ENCODE measurements around the gene TECPR1. TPM values are rescaled to one million over a fixed set of nuclear protein-coding genes. Genes with fewer than 3 reads are reported as not detected.

The TECPR1 gene
- total and polyA plus RNA-seq, 2 experiments from 2014 or later = 4.6 to 24.4 TPM

DNA sequence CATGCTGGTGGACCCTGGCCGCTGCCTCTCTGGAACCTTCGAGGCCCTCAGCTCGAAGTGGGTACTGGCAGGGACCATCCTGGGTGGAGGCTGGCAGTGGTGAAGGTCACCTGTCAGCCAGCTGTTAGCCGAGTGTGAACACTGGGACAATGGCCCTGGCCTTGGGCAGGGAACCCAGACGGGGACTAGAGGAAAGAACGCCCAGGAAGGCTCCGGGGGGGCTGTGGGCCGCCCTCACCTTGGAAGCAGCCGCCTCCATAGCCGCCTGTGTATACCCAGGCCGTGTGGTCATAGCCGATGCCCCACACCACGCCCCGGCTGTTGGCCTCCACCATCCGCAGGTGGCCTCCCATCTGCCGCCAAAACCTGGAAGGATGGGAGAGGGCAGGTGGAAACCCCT, 23.2 kb downstream of the TECPR1 start (continued):
- TF ChIP-seq, protein P1, sequence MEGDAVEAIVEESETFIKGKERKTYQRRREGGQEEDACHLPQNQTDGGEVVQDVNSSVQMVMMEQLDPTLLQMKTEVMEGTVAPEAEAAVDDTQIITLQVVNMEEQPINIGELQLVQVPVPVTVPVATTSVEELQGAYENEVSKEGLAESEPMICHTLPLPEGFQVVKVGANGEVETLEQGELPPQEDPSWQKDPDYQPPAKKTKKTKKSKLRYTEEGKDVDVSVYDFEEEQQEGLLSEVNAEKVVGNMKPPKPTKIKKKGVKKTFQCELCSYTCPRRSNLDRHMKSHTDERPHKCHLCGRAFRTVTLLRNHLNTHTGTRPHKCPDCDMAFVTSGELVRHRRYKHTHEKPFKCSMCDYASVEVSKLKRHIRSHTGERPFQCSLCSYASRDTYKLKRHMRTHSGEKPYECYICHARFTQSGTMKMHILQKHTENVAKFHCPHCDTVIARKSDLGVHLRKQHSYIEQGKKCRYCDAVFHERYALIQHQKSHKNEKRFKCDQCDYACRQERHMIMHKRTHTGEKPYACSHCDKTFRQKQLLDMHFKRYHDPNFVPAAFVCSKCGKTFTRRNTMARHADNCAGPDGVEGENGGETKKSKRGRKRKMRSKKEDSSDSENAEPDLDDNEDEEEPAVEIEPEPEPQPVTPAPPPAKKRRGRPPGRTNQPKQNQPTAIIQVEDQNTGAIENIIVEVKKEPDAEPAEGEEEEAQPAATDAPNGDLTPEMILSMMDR (conservative IDR thresholded peaks at IDR 0.05; ENCODE audit: low read depth in 2 of 2) = no peak
- no peak for TF ChIP-seq ETS1 (IDR thresholded peaks at IDR 0.05)

GRCh38 chr7:98227939-98228338, 24.1 kb downstream of the TECPR1 start:
- peak overlapping the region; percentile 67; the same call in 1 of the 2 replicates for H3K27ac Mint-ChIP-seq
- H3K36me3 Mint-ChIP-seq (ENCODE audit: low read depth) = no peaks in the 10 kb centered on the region
- no peaks in the 10 kb centered on the region for H3K36me3 ChIP-seq (ENCODE audit: insufficient read depth)
- H3K4me2 ChIP-seq = no peak overlapping the region
- H3F3A ChIP-seq (replicated peaks; ENCODE audit: low read depth) = no peaks in the 10 kb centered on the region
- no peaks in the 10 kb centered on the region for H4K20me1 ChIP-seq (replicated peaks; ENCODE audit: insufficient read depth)
- H3K9me3 Mint-ChIP-seq = no peaks in the 10 kb centered on the region
- DNase-seq (ENCODE audit: low spot score) (no peak), ATAC-seq (no peak)
- H3K4me1 ChIP-seq (ENCODE audit: insufficient read depth) = no peaks in the 10 kb centered on the region
- peaks cover 10% of the 10 kb centered on the region for H3K27me3 Mint-ChIP-seq (ENCODE audit: insufficient read depth, low read depth, poor library complexity)
- H2AFZ ChIP-seq = no peak overlapping the region
- no peaks in the 10 kb centered on the region for H3K27me3 ChIP-seq (ENCODE audit: insufficient read depth)
- no peak overlapping the region for H3K4me3 ChIP-seq
- no peak overlapping the region for H3K4me3 Mint-ChIP-seq
- TF ChIP-seq CREB1 (CRISPR knock-in tag; IDR thresholded peaks at IDR 0.05; ENCODE audit: low read depth) (no peak), NANOG (IDR thresholded peaks at IDR 0.05; ENCODE audit: borderline replicate concordance) (no peak)
- H3K4me1 Mint-ChIP-seq = no peaks in the 10 kb centered on the region
- H3K9me2 ChIP-seq (ENCODE audit: insufficient read depth) = no peaks in the 10 kb centered on the region
- no peaks in the 10 kb centered on the region for H3K79me2 ChIP-seq (replicated peaks; ENCODE audit: insufficient read depth)
- no peak overlapping the region for H3K27ac ChIP-seq (ENCODE audit: low read depth)

GRCh38 chr7:98225913-98226614, 26.0 kb downstream of the TECPR1 start:
- H3K79me2 ChIP-seq (replicated peaks; ENCODE audit: insufficient read depth) = no peaks in the 10 kb centered on the region
- H3K36me3 ChIP-seq (ENCODE audit: insufficient read depth) = no peaks in the 10 kb centered on the region
- no peaks in the 10 kb centered on the region for H3F3A ChIP-seq (replicated peaks; ENCODE audit: low read depth)
- no peaks in the 10 kb centered on the region for H3K4me1 ChIP-seq (ENCODE audit: insufficient read depth)
- no peaks in the 10 kb centered on the region for H3K4me1 Mint-ChIP-seq
- H2AFZ ChIP-seq = no peak overlapping the region
- H3K27ac ChIP-seq (ENCODE audit: low read depth) = no peak overlapping the region
- TF ChIP-seq, protein P1 (conservative IDR thresholded peaks at IDR 0.05; ENCODE audit: low read depth in 2 of 2) = no peak
- TF ChIP-seq EZH2 (IDR thresholded peaks at IDR 0.05; ENCODE audit: low read depth, unreplicated experiment) (no peak), EZH2phosphoT487 (IDR thresholded peaks at IDR 0.05; ENCODE audit: unreplicated experiment) (no peak), POLR2AphosphoS5 (IDR thresholded peaks at IDR 0.05; ENCODE audit: low read depth) (no peak), ZNF114 (CRISPR knock-in tag; IDR thresholded peaks at IDR 0.05) (no peak), CREB1 (CRISPR knock-in tag; IDR thresholded peaks at IDR 0.05; ENCODE audit: low read depth) (no peak)
- H3K9me3 Mint-ChIP-seq = no peaks in the 10 kb centered on the region
- H3K4me3 ChIP-seq = no peak overlapping the region
- H3K36me3 Mint-ChIP-seq (ENCODE audit: low read depth) = no peaks in the 10 kb centered on the region
- ATAC-seq (no peak), DNase-seq (ENCODE audit: low spot score) (no peak)
- H3K4me3 Mint-ChIP-seq = no peak overlapping the region
- H3K27me3 Mint-ChIP-seq (ENCODE audit: insufficient read depth, low read depth, poor library complexity) = peaks cover 10% of the 10 kb centered on the region
- no peak overlapping the region for H3K4me2 ChIP-seq
- no peaks in the 10 kb centered on the region for H3K27me3 ChIP-seq (ENCODE audit: insufficient read depth)
- no peaks in the 10 kb centered on the region for H4K20me1 ChIP-seq (replicated peaks; ENCODE audit: insufficient read depth)
- no peak overlapping the region for H3K27ac Mint-ChIP-seq
- H3K9me2 ChIP-seq (ENCODE audit: insufficient read depth) = no peaks in the 10 kb centered on the region

All from GM23338 (cell line).